Stomach smooth muscle (tissue), 2 donors: ENCODE data around the gene CDK14.
"Not testable (repeated sequence)": the region's sequence is repeated elsewhere in the genome, so short reads cannot be mapped to it uniquely, and the experiment has no call there.

Experiments used
- H3K27ac ChIP-seq: one replicate; pipeline ENCODE4 v1.7.0; 2013; ENCODE audit warnings: mild to moderate bottlenecking, low read length, inconsistent platforms
- H3K27me3 ChIP-seq, 2 donors: one replicate each; pipeline ENCODE4 v1.7.0; 2013; ENCODE audit warnings: low read length in 2 of 2; ENCODE audit not compliant: insufficient read depth in 2 of 2, control insufficient read depth in 1 of 2
- H3K36me3 ChIP-seq, 2 donors: one replicate each; pipeline ENCODE4 v1.7.0; 2013; ENCODE audit warnings: low read length in 2 of 2; ENCODE audit not compliant: control insufficient read depth in 2 of 2, insufficient read depth in 2 of 2
- H3K4me1 ChIP-seq: one replicate; pipeline ENCODE4 v1.7.0; 2013; ENCODE audit warnings: low read length; ENCODE audit not compliant: control insufficient read depth, insufficient read depth
- H3K4me3 ChIP-seq, 2 donors: one replicate each; pipeline ENCODE4 v1.7.0; 2013; ENCODE audit warnings: low read length in 2 of 2
- H3K9ac ChIP-seq, 2 donors: one replicate each; pipeline ENCODE4 v1.7.0; 2013; ENCODE audit warnings: low read length in 2 of 2, mild to moderate bottlenecking in 1 of 2
- H3K9me3 ChIP-seq, 2 donors: one replicate each; pipeline ENCODE4 v1.7.0; 2013; ENCODE audit warnings: low read length in 2 of 2; ENCODE audit not compliant: control insufficient read depth in 2 of 2
- donor health status: healthy.
- donor health status: Pancreatic carcinoma.

The CDK14 gene

DNA sequence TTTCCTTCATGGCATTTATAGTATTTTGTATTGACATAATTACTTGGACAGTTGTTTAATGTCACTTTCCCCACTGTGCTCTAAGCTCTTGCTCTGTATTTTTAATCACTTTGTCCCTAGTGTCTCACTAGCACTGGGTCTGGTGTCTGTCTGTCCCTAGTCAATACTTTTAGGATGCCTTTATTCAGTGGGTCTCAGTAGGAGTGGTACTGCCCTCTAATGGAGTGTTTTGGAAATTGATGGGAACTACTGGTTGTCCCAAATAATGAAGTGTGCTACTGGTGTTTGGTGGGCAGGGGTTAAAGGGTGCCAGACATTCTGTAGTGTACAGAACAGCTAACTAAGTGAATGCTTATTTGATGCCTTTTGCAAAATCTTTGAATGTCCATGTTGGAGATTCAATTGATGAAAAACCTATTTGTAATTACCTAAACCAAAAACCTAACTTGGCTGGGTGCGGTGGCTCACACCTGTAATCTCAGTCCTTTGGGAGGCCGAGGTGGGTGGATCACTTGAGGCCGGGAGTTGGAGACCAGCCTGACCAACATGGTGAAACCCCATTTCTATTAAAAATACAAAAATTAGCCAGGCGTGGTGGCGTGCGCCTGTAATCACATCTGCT lies 33.3 kb downstream of the CDK14 start:
- Histone ChIP-seq H3K4me1 (peaks cover 10% of the 10 kb centered on the region), H3K27me3 (no peaks in the 10 kb centered on the region), H3K36me3 (no peaks in the 10 kb centered on the region), H3K27ac (no peak overlapping the region), H3K9me3 (no peaks in the 10 kb centered on the region), H3K9ac (no peak overlapping the region), H3K4me3 (no peak overlapping the region)

DNA sequence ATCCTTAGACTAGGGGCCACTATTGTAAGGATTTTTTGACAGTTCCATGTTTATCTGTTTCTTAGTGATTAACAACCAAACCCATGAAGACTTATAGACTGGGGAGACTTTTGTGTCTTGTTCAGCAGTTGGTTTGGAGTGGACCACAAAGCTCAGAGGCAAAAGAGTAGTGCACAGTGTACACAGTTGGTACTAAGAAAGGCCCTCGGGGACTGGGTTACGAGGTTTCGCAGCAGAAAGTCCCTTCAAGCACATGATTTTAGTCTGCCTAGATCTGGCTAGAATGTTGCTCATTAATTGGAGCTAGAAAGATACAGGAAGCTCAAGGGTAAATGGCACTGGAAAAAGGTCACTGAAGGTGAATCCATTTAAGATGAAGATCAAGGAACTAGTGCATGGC lies 35.4 kb downstream of the CDK14 start:
- Histone ChIP-seq H3K36me3 (no peaks in the 10 kb centered on the region), H3K9me3 (no peaks in the 10 kb centered on the region), H3K27me3 (no peaks in the 10 kb centered on the region), H3K27ac (no peak overlapping the region), H3K4me3 (no peak overlapping the region), H3K4me1 (no peaks in the 10 kb centered on the region), H3K9ac (no peak overlapping the region)

DNA sequence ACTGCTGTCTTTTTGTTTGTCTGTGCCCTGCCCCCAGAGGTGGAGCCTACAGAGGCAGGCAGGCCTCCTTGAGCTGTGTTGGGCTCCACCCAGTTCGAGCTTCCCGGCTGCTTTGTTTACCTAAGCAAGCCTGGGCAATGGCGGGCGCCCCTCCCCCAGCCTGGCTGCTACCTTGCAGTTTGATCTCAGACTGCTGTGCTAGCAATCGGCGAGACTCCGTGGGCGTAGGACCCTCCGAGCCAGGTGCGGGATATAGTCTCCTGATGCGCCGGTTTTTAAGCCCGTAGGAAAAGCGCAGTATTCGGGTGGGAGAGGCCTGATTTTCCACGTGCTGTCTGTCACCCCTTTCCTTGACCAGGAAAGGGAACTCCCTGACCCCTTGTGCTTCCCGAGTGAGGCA lies 43.6 kb downstream of the CDK14 start:
- not testable (repeated sequence) for H3K27me3 ChIP-seq, H3K9me3 ChIP-seq, H3K4me1 ChIP-seq, H3K9ac ChIP-seq, H3K4me3 ChIP-seq, H3K36me3 ChIP-seq, H3K27ac ChIP-seq

DNA sequence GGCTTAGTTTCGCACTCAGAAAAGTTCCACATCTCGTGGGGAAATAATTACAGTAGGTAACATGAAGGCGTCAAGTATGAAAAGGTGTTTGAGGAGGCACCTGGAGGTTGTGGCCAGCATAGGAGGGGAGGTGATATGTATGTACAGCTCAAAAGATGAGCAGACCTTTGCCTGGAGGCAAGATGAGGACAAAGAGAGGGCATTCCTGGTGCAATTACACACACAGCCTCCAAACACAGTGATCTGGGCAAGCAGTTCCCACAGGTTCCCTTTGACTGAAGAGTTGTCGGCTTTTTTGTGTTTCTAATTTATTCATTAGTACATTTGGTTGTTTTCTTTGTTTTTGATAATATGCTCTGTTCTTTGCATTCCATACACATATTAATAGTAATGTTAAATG lies 46.9 kb downstream of the CDK14 start:
- H3K27me3 ChIP-seq, result no peaks in the 10 kb centered on the region
- H3K4me3 ChIP-seq, result no peak overlapping the region
- no peaks in the 10 kb centered on the region for H3K4me1 ChIP-seq
- no peak overlapping the region for H3K27ac ChIP-seq
- H3K9ac ChIP-seq, result no peak overlapping the region
- peaks cover 3 to 7% of the 10 kb centered on the region in 2 donors for H3K9me3 ChIP-seq
- no peaks in the 10 kb centered on the region for H3K36me3 ChIP-seq

DNA sequence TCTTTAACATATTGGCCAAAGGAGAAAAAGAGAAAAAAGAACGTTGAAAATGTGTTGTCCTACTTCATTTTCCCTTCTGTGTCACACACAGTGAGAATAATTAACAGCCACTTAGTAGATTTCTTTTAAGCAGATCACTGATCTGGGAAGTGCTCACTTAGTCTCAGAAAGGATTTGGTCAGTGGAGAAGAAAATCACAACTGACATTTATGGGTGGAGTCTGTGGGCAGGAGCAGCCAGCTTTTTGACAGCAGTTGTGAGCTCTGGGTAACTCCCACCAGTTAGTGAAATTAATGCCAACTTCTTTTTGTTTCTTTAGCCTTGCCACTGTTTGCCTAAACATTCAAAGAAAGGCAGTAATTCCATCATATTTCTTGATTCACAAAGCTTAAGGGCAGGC lies 49.7 kb downstream of the CDK14 start:
- Histone ChIP-seq H3K4me3 (no peak overlapping the region), H3K9ac (no peak overlapping the region), H3K4me1 (no peaks in the 10 kb centered on the region)

DNA sequence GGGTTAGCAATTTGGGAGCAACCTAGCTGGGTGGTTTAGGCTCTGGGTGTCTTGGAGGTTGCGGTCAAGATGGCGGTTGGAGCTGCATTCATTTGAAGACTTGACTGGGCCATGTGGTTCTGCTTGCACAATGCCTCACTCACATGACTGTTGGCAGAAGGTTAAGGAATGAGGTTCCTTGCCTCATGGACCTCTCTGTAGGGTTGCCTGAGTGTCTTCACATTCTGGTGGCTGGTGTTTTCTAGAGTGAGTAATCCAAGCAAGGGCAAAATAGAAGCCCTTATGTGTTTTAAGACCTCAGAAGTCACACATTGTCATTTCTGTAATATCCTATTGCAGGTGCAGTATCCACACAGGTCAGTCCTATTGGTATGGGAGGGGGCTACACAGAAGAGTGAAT lies 52.0 kb downstream of the CDK14 start:
- Histone ChIP-seq H3K27ac (no peak overlapping the region), H3K4me3 (no peak overlapping the region), H3K9me3 (peaks cover 3 to 7% of the 10 kb centered on the region in 2 donors), H3K27me3 (no peaks in the 10 kb centered on the region), H3K4me1 (no peaks in the 10 kb centered on the region), H3K9ac (no peak overlapping the region), H3K36me3 (no peaks in the 10 kb centered on the region)

More for the DNA sequence above, 49.7 kb downstream of the CDK14 start:
- H3K27ac ChIP-seq, result no peak overlapping the region
- no peaks in the 10 kb centered on the region for H3K27me3 ChIP-seq
- H3K36me3 ChIP-seq, result no peaks in the 10 kb centered on the region
- H3K9me3 ChIP-seq, result peaks cover 3 to 7% of the 10 kb centered on the region in 2 donors

DNA sequence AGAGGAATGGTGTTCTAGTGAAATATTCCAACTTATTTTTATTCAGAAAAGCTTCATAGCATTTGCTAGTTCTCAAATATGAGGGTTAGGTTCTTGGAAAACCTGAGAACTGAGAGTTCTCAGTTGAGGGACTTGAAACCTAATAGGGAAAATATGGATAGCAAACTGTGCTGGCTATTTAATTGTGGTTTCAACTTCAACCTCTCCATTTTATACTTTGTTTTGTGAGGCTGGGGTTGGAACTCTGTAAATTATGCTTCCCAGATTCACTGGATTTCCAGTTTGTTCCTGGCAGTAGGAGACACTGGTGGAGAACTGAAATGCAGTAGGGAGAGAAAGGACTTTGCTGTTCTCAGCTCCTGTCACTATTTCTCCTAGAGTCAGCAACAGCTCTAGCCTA lies 52.7 kb downstream of the CDK14 start:
- H3K36me3 ChIP-seq, result no peaks in the 10 kb centered on the region
- H3K4me1 ChIP-seq, result no peaks in the 10 kb centered on the region
- H3K9ac ChIP-seq, result no peak overlapping the region
- no peak overlapping the region for H3K4me3 ChIP-seq
- H3K27me3 ChIP-seq, result no peaks in the 10 kb centered on the region
- no peak overlapping the region for H3K27ac ChIP-seq
- H3K9me3 ChIP-seq, result peaks cover 3 to 6% of the 10 kb centered on the region in 2 donors

DNA sequence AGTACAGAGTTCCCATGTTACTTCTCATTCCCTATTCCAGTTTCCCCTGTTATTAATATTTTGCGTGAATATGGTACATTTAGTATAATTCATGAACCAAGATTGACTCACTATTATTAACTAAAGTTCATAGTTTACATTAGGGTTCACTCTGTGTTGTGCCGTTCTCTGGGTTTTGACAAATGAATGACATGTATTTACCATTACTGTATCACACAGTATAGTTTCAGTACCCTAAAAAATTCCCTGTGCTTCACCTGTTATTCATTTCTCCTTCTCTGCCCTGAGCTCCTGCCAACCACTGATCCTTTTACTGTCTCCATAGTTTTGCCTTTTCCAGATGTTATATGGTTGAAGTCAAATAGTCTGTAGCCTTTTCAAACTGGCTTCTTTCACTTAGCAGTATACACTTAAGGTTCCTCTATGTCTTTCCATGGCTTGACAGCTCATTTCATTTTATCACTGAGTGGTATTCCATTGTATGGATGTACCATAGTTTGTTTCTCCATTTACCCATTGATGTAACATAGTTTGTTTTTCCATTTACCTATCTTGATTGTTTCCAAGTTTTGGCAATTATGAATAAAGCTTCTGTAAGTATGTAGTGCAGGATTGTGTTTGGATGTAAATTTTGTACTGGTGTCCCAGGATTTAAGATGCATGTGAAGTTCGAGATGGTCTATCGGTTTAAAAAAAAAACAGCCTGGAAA lies 58.8 kb downstream of the CDK14 start:
- Histone ChIP-seq H3K9me3 (no peaks in the 10 kb centered on the region), H3K4me3 (no peak overlapping the region), H3K36me3 (no peaks in the 10 kb centered on the region), H3K27me3 (no peaks in the 10 kb centered on the region), H3K27ac (no peak overlapping the region), H3K9ac (no peak overlapping the region), H3K4me1 (no peaks in the 10 kb centered on the region)

DNA sequence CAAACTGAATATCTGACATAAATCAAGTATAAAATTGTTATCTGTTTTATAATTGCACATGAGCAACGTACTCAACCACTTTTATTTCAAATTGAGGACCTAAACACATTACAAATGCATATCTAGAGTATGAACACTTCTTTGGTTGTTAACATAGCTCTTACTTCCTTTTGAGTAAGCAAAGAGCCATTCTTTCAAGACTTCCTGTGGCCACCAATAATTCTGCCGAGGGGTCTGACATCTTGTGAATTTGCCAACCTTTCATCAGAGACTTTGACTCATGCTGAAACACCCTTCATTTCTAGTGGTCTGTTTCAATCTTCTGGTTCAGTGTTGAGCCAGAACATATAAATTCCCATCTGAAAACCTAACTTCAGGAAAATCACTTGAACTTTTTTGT lies 59.4 kb downstream of the CDK14 start:
- Histone ChIP-seq H3K9ac (no peak overlapping the region), H3K4me1 (no peaks in the 10 kb centered on the region), H3K4me3 (no peak overlapping the region), H3K36me3 (no peaks in the 10 kb centered on the region), H3K9me3 (no peaks in the 10 kb centered on the region), H3K27ac (no peak overlapping the region), H3K27me3 (no peaks in the 10 kb centered on the region)

DNA sequence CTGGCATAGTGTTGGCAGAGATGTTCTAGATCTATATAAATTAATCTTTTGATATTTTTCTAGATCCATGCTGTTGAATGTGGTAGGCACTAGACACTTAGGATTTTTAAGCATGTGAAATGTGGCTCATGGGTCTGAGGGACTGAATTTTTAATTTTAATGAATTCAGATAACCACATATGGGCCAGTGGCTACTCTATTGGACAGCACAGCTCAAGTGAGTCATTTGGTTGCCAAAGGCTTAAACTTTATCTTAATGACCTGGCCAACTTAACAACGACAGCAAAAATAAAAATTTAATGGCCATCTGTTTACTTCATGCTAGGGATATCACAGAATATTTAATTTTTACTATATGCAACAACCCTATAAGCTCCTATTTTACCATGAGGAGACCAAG lies 61.4 kb downstream of the CDK14 start:
- H3K9me3 ChIP-seq, result no peaks in the 10 kb centered on the region
- no peaks in the 10 kb centered on the region for H3K27me3 ChIP-seq
- no peak overlapping the region for H3K4me3 ChIP-seq
- no peak overlapping the region for H3K9ac ChIP-seq
- no peaks in the 10 kb centered on the region for H3K36me3 ChIP-seq
- H3K4me1 ChIP-seq, result peaks cover 9% of the 10 kb centered on the region
- no peak overlapping the region for H3K27ac ChIP-seq

DNA sequence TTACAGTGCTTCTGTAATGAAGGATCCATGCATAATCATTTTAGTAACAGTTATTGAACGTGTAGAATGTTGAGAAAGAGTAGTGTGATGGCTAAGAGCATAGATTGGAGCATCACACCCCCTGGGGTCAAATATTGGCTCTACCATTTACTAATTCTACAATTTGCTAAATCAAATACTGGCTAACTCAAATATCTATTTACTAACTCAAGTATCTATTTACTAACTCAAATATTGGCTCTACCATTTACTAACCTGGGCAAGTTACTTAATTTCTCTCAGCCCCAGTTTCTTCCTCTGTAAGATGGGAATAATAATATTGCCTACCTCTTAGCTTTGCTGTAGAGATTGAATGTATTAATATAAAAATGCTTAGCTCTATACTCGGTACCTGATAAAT lies 64.0 kb downstream of the CDK14 start:
- Histone ChIP-seq H3K36me3 (no peaks in the 10 kb centered on the region), H3K4me3 (no peak overlapping the region), H3K27me3 (no peaks in the 10 kb centered on the region), H3K9ac (no peak overlapping the region), H3K4me1 (peaks cover 9% of the 10 kb centered on the region), H3K9me3 (no peaks in the 10 kb centered on the region), H3K27ac (no peak overlapping the region)
